ENCODE data around the gene MALSU1.

The MALSU1 gene

DNA sequence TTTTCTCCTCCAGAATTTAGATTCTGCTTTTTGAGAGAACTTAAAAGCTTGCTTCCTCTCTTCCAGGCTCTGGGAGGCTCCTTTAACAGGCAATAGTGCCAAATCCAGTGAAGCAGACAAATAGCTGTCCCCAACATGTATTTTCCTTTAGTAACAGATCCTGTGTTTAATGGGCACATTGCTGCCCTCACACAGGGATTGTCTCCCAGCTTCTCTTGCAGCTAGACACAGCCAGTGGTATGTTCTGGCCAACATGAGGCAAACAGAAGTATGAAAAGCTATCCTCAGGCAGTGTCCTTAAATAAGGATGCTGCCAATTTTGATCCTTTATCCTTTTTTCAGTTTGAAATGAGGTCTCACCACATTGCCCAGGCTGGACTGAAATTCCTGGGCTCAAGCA is 38.2 kb downstream of the MALSU1 start:
- DNase-seq, result no peak

- DNase-seq, result no peak
Measured at GRCh38 chr7:23338439-23338838, 39.3 kb downstream of the MALSU1 start.

- DNase-seq, result no peak
Measured at GRCh38 chr7:23338863-23339262, 39.7 kb downstream of the MALSU1 start.

DNA sequence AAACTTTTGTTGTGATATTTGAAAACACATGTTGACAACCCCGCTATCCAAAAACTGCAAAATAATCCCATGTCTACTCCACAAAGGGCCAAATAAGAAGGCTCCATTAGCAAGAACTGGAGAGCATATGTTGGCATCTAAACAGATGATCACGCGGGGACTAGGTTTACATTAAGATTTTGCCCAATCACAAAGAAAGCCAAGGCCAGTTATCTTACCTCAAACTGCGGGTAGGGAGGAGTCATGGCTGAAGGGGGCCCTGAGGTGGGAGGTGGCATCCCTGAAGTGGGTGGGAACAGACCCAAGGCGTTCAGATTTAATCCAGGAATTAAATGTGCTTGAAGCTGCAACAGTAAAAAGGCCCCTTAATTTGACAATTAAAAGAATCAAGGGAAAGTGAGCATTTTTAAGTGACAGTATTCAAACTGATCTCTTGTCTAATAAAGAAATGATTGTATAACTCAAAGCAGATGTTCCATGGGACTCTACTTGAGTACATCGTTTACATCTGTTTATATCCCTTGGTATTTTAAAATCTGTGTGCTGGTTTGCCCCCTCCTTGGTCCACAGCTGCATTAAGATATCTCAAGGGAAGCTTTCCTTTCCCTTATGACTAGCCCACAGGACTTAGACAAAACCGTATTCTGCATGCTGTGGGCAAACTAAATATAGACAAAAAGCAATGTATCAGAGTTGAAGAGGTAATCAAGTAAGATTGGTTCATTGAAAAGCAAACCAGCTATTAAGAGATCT is 42.9 kb downstream of the MALSU1 start:
- no peak for DNase-seq

DNA sequence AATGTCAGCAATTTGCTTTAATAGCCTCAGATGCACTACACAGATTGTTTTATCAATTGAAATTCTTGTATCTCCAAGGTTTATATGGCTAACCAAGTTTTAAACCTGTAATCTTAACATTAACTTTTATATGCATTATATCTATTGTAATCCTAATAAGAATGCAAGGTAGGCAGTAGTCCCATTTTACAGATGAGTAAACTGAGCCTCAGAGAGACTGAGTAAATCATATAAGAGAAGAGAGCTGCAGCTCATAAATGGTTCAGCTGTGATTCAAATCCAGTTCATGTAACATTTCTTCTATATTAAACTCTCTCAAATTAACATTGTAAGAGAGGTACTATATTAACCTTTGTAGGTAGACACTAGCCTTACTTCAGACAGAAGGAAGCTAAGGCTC is 44.0 kb downstream of the MALSU1 start:
- DNase-seq, result no peak

GRCh38 chr7:23343806-23344475 is 44.8 kb downstream of the MALSU1 start:
- no peak for DNase-seq

- no peak for DNase-seq
Measured at GRCh38 chr7:23345601-23346000, 46.5 kb downstream of the MALSU1 start.

- DNase-seq, result no peak
Measured at GRCh38 chr7:23346316-23346715, 47.2 kb downstream of the MALSU1 start.

GRCh38 chr7:23347033-23347681 is 48.0 kb downstream of the MALSU1 start:
- DNase-seq, result peak; percentile 43

DNA sequence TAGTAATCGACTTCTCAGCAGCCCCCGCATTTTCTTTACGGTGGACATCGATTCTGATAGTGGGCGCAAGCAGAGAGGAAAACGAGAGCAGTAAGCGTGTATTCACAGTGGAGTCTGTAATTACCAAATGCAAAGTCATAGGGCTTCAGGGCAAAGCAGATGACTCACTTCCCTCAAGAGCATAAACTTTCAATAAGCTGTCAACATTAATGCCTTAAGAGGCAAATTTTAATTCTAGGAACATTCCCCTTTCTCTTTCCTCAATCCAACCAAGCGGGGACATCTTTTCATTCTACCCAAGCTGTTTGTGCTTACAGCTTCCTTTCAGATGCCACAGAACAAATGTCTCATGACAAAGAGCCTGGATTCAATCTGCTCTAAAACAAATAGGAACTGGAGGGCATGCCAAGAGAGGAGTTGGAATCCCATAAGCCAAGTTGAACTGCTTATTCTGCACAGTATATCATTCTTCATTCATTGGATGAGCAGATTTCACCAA is 48.6 kb downstream of the MALSU1 start:
- DNase-seq, result peak; percentile 91

GRCh38 chr7:23349484-23350157 is 50.5 kb downstream of the MALSU1 start:
- DNase-seq, result peak; percentile 92

DNA sequence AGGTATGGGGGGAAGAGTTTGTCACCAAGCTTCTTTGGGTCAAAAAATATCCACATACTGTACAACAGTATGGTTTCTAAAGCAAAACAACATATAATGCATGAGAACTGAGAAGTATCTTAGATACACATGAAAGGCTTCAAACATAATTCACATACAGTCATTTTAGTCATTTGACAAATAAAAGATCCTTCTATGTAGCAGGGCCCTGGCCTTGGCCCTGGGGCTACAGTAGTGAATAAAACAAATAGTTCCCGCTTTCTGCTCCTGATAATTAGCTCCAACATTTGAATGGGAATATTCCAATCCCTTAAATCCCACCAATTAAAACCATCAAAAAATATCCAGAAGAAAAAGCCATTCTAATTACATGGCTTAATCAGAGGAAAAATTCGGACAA is 51.3 kb downstream of the MALSU1 start:
- no peak for DNase-seq

- DNase-seq, result no peak
Measured at GRCh38 chr7:23353172-23353571, 54.0 kb downstream of the MALSU1 start.

GRCh38 chr7:23356168-23356567 is 57.0 kb downstream of the MALSU1 start:
- no peak for DNase-seq

- DNase-seq, result peak; percentile 55
Measured at GRCh38 chr7:23356726-23357125, 57.6 kb downstream of the MALSU1 start.

DNA sequence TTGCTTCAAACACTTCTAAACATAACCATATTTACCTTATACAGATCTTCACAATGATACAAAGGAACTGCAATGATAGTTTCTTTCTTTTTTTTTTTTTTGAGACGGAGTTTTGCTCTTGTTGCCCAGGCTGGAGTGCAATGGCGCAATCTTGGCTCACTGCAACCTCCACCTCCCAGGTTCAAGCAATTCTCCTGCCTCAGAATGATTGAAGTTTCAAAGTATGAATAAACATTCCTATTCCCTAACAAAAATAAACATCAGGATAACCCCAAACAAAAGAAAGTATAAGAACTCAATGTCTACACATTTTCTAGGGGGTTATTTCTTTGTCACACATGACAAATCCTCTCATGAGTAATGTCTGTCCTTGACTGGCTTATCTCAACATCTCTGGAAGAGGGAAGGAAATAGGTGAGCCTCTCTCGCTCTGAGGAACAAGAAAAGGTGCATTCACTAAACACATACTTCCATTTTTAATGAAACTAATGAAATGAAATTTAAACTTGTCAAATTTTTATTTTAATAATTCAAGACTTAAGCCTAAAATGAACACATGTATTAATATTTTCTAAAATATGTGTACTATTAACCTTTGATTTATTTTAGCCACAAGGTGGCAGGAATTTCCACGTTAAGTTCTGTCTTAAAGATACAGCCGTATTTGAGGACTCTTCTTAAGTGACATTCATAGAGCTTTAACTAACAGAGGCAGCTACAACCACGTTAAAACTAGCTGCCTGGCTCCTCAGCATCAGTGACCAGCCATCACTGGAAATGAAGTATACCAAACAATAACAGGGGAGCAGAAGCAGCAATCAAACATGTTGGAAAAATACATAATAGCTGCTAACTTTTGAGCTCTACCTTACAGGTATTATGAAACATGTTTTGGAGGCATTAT is 58.3 kb downstream of the MALSU1 start:
- peak; percentile 78 for DNase-seq

DNA sequence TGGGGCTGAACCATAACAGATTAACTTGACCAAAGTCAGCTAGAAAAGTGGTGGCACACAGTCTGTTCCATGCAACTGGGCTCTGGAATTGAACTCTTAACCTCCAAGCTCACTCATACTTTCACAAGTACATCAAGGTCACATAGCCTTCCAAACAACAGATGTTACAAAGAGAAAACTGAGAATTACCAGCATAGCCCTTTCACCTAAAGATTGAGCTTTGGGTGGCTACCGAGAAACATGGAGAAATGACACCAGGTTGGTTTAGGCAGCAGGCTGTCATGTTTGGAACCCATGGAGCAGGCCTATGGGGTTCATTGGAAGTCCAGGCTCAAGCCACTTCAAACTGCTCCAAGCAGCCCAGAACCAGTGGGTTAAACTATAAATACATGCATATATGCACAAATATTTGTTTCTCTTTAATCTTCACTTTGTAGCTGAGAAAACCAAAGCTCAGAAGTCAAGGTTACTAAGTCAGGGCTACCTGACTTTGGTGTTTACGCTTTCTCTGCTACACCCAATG is 59.1 kb downstream of the MALSU1 start:
- DNase-seq, result peak; percentile 19
